HepG2 (cell line): ENCODE results near the gene PLB1. TPM values are rescaled to one million over a fixed set of nuclear protein-coding genes. Genes with fewer than 3 reads are reported as not detected.

Experiments
- CENPBD1 ChIP-seq: sonication (generic); formaldehyde crosslinking; IDR thresholded peaks from 2 replicates; pipeline ENCODE4 v1.8.0; 2022; ENCODE audit warnings: missing genetic modification reagents, low read depth, mild to moderate bottlenecking, borderline replicate concordance
- MTF1 ChIP-seq: sonication (generic); formaldehyde crosslinking; IDR thresholded peaks from 2 replicates; pipeline ENCODE4 v1.5.0; 2020; ENCODE audit warnings: missing genetic modification reagents
- NFAT5 ChIP-seq: sonication (generic); formaldehyde crosslinking; IDR thresholded peaks from 2 replicates; pipeline ENCODE4 v1.4.0; 2020; ENCODE audit warnings: missing genetic modification reagents
- POLR2G ChIP-seq: fragments of 200-400 bp; formaldehyde crosslinking; IDR thresholded peaks from 2 replicates; pipeline ENCODE4 v1.6.1; 2018; ENCODE audit warnings: mild to moderate bottlenecking, low read depth, low read length, moderate library complexity
- SP1 ChIP-seq, 2 experiments: fragments of 450-650 bp in 1 of 2; sonication (generic) in 1 of 2; formaldehyde crosslinking in 1 of 2; IDR thresholded peaks; 2 replicates each; pipeline versions ENCODE4 v1.4.0 to v1.6.1; 2016 to 2020; ENCODE audit warnings: missing genetic modification reagents in 1 of 2
- STAT5B ChIP-seq: sonication (generic); formaldehyde crosslinking; IDR thresholded peaks from 2 replicates; pipeline ENCODE4 v1.4.0; 2020; ENCODE audit warnings: missing genetic modification reagents
- THAP11 ChIP-seq: IDR thresholded peaks from 2 replicates; pipeline ENCODE4 v1.6.1; 2016; ENCODE audit warnings: missing biosample characterization, missing genetic modification reagents
- U2AF1 ChIP-seq: fragments of 200-400 bp; formaldehyde crosslinking; optimal IDR thresholded peaks from 2 replicates; pipeline ENCODE3; 2017; ENCODE audit warnings: mild to moderate bottlenecking, low read depth, low read length
- YEATS2 ChIP-seq: sonication (generic); formaldehyde crosslinking; IDR thresholded peaks from 2 replicates; pipeline ENCODE4 v1.4.0; 2020; ENCODE audit warnings: missing genetic modification reagents, borderline replicate concordance
- ZNF280B ChIP-seq: sonication (generic); formaldehyde crosslinking; IDR thresholded peaks from 2 replicates; pipeline ENCODE4 v1.5.0; 2020; ENCODE audit warnings: missing genetic modification reagents, mild to moderate bottlenecking, borderline replicate concordance
- ZNF598 ChIP-seq: sonication (generic); formaldehyde crosslinking; IDR thresholded peaks from 2 replicates; pipeline ENCODE4 v1.5.1; 2020; ENCODE audit warnings: mild to moderate bottlenecking, missing genetic modification reagents, borderline replicate concordance
- polyA plus RNA-seq, 8 experiments: library from polyadenylated mRNA; depleted of rRNA in 3 of 8; stranded (reverse) in 7 of 8; unstranded in 1 of 8; fragments of >200 nt; fragmentation: Illumina TruSeq in 4 of 8; extraction: Trizol in 4 of 8; gene quantifications; 2 replicates each; pipeline versions ENCODE4 v1.2.1 to v1.2.3, GENCODE V29; 2011 to 2016; ENCODE audit warnings: low read depth in 4 of 8, missing spikeins in 1 of 8, mixed read lengths in 1 of 8; ENCODE audit not compliant: insufficient read depth in 1 of 8
- total RNA-seq, 5 experiments: library from RNA; depleted of rRNA; stranded (reverse); fragments of >200 nt; fragmentation: Illumina TruSeq; extraction: Trizol; gene quantifications; 2 replicates each; pipeline ENCODE4 v1.2.3, GENCODE V29; 2016; ENCODE audit warnings: low read depth in 1 of 5

PLB1 gene
- total and polyA plus RNA-seq, 2 of the 13 experiments (the other 11 are each of a cell fraction or from before 2014, with no cell fraction given) = 0.20 to 1.8 TPM

GRCh38 chr2:28544405-28544921 lies 48.6 kb downstream of the PLB1 start (continued):
- TF ChIP-seq NFAT5 (CRISPR knock-in tag) (no peak), THAP11 (CRISPR knock-in tag) (peak; percentile 37; the same call in 1 of the 2 replicates), POLR2G (peak; percentile 76), MTF1 (CRISPR knock-in tag) (no peak), STAT5B (CRISPR knock-in tag) (peak; percentile 35; the same call in 1 of the 2 replicates), ZNF598 (CRISPR knock-in tag) (0 out of 2 replicates have a peak, but pooled peaks have one; percentile 28), ZNF280B (no peak), SP1 (IDR thresholded peaks at IDR 0.05) (no peak), SP1 (CRISPR knock-in tag; IDR thresholded peaks at IDR 0.05) (0 out of 2 replicates have a peak, but pooled peaks have one; percentile 40), CENPBD1 (CRISPR knock-in tag) (no peak), YEATS2 (CRISPR knock-in tag) (peak; percentile 37; the same call in 1 of the 2 replicates), U2AF1 (no peak)
